ENCODE data around the gene NTRK2.

The NTRK2 gene

GRCh38 chr9:85020791-85021190, 351.3 kb downstream of the NTRK2 start:
- Histone ChIP-seq H3K9me2 (ENCODE audit: low read depth, low read length) (no peaks in the 10 kb centered on the region), H3F3A (ENCODE audit: insufficient read depth, low read length) (no peaks in the 10 kb centered on the region), H3K9ac (ENCODE audit: low read length) (no peak overlapping the region), H2AFZ (ENCODE audit: low read length) (no peak overlapping the region), H3K9me3 (ENCODE audit: low read length) (no peaks in the 10 kb centered on the region), H3K36me3 (ENCODE audit: insufficient read depth, low read length) (no peaks in the 10 kb centered on the region), H3K27ac (ENCODE audit: low read depth, low read length, poor library complexity, severe bottlenecking) (no peak overlapping the region), H3K4me2 (ENCODE audit: low read length) (no peak overlapping the region), H3K27me3 (ENCODE audit: insufficient read depth, low read length) (no peaks in the 10 kb centered on the region), H4K20me1 (ENCODE audit: insufficient read depth, low read length) (no peaks in the 10 kb centered on the region), H3K79me2 (ENCODE audit: insufficient read depth, low read length) (no peaks in the 10 kb centered on the region), H3K4me1 (ENCODE audit: insufficient read depth, low read length, severe bottlenecking) (no peaks in the 10 kb centered on the region), H3K4me3 (ENCODE audit: low read depth, low read length, poor library complexity, severe bottlenecking) (no peak overlapping the region)
- TF ChIP-seq, protein P1, sequence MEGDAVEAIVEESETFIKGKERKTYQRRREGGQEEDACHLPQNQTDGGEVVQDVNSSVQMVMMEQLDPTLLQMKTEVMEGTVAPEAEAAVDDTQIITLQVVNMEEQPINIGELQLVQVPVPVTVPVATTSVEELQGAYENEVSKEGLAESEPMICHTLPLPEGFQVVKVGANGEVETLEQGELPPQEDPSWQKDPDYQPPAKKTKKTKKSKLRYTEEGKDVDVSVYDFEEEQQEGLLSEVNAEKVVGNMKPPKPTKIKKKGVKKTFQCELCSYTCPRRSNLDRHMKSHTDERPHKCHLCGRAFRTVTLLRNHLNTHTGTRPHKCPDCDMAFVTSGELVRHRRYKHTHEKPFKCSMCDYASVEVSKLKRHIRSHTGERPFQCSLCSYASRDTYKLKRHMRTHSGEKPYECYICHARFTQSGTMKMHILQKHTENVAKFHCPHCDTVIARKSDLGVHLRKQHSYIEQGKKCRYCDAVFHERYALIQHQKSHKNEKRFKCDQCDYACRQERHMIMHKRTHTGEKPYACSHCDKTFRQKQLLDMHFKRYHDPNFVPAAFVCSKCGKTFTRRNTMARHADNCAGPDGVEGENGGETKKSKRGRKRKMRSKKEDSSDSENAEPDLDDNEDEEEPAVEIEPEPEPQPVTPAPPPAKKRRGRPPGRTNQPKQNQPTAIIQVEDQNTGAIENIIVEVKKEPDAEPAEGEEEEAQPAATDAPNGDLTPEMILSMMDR (IDR thresholded peaks at IDR 0.05; ENCODE audit: low read length): no peak
- no peak for TF ChIP-seq EZH2 (IDR thresholded peaks at IDR 0.05; ENCODE audit: borderline replicate concordance, low read length)

- Histone ChIP-seq H3K27me3 (ENCODE audit: insufficient read depth, low read length) (no peaks in the 10 kb centered on the region), H3K4me1 (ENCODE audit: insufficient read depth, low read length, severe bottlenecking) (no peaks in the 10 kb centered on the region), H4K20me1 (ENCODE audit: insufficient read depth, low read length) (no peaks in the 10 kb centered on the region), H3K9me3 (ENCODE audit: low read length) (no peaks in the 10 kb centered on the region), H3K9ac (ENCODE audit: low read length) (no peak overlapping the region), H3K4me2 (ENCODE audit: low read length) (no peak overlapping the region), H3K36me3 (ENCODE audit: insufficient read depth, low read length) (no peaks in the 10 kb centered on the region), H3F3A (ENCODE audit: insufficient read depth, low read length) (no peaks in the 10 kb centered on the region), H3K27ac (ENCODE audit: low read depth, low read length, poor library complexity, severe bottlenecking) (no peak overlapping the region), H3K79me2 (ENCODE audit: insufficient read depth, low read length) (no peaks in the 10 kb centered on the region), H3K4me3 (ENCODE audit: low read depth, low read length, poor library complexity, severe bottlenecking) (no peak overlapping the region), H3K9me2 (ENCODE audit: low read depth, low read length) (no peaks in the 10 kb centered on the region), H2AFZ (ENCODE audit: low read length) (no peak overlapping the region)
- no peak for TF ChIP-seq EZH2 (IDR thresholded peaks at IDR 0.05; ENCODE audit: borderline replicate concordance, low read length)
- TF ChIP-seq, protein P1 (IDR thresholded peaks at IDR 0.05; ENCODE audit: low read length): no peak
Observed at GRCh38 chr9:85021686-85022085, 352.2 kb downstream of the NTRK2 start.

DNA sequence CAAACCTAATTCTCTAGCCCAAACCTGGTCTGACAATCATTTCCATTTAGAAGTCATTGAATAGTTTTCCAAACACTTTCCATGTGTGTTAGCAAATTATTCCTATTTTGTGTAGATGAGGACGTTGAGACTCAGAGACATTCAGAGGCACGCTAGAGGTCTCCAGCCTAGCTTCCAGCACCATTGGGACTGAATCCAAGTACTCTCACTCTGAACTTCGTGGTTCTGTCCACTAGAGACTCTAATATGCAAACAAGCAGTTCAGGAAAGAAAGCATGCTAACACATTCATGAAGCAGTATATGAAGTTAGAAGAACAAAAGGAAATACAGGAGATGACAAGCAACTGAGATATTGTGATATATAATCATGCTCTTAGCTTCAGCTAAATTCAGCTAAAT, 354.8 kb downstream of the NTRK2 start:
- Histone ChIP-seq H2AFZ (ENCODE audit: low read length) (no peak overlapping the region), H3K9ac (ENCODE audit: low read length) (no peak overlapping the region), H3K36me3 (ENCODE audit: insufficient read depth, low read length) (no peaks in the 10 kb centered on the region), H3K4me3 (ENCODE audit: low read depth, low read length, poor library complexity, severe bottlenecking) (no peak overlapping the region), H3K9me3 (ENCODE audit: low read length) (no peaks in the 10 kb centered on the region), H3F3A (ENCODE audit: insufficient read depth, low read length) (no peaks in the 10 kb centered on the region), H3K9me2 (ENCODE audit: low read depth, low read length) (no peaks in the 10 kb centered on the region), H3K4me1 (ENCODE audit: insufficient read depth, low read length, severe bottlenecking) (no peaks in the 10 kb centered on the region), H3K4me2 (ENCODE audit: low read length) (no peak overlapping the region), H3K27ac (ENCODE audit: low read depth, low read length, poor library complexity, severe bottlenecking) (no peak overlapping the region), H3K79me2 (ENCODE audit: insufficient read depth, low read length) (no peaks in the 10 kb centered on the region), H3K27me3 (ENCODE audit: insufficient read depth, low read length) (no peaks in the 10 kb centered on the region), H4K20me1 (ENCODE audit: insufficient read depth, low read length) (no peaks in the 10 kb centered on the region)
- no peak for TF ChIP-seq EZH2 (IDR thresholded peaks at IDR 0.05; ENCODE audit: borderline replicate concordance, low read length)
- TF ChIP-seq, protein P1 (IDR thresholded peaks at IDR 0.05; ENCODE audit: low read length): no peak
